ENCODE data around the gene JAM3.

The JAM3 gene

GRCh38 chr11:134039726-134040385 is 29.0 kb upstream of the JAM3 start:
- DNase-seq (ENCODE audit: low spot score) = no peak

- DNase-seq (ENCODE audit: low spot score) = no peak
Observed at GRCh38 chr11:134040386-134041302, 28.2 kb upstream of the JAM3 start.

DNA sequence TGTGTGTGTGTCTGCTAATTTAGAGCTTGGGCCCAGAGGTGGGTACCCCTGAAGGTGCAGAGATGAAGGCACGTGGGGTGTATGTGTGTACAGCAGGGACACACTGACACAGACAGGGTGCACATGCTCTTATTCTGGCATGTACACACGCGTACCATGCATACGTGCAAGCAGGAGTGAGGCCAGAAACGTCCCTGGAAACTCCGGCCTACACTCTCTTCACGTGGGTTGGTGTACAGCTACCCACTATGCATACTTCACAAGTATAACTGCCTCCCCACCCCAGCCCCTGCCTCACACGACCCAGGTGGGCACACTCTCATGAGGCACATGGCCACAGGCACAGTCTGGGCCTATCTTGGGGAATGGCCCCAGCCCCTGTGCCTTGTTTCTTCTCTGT is 27.5 kb upstream of the JAM3 start:
- DNase-seq (ENCODE audit: low spot score) = no peak

GRCh38 chr11:134041791-134042696 is 26.8 kb upstream of the JAM3 start:
- no peak for DNase-seq (ENCODE audit: low spot score)

- no peak for DNase-seq (ENCODE audit: low spot score)
Observed at GRCh38 chr11:134043821-134044420, 25.0 kb upstream of the JAM3 start.

DNA sequence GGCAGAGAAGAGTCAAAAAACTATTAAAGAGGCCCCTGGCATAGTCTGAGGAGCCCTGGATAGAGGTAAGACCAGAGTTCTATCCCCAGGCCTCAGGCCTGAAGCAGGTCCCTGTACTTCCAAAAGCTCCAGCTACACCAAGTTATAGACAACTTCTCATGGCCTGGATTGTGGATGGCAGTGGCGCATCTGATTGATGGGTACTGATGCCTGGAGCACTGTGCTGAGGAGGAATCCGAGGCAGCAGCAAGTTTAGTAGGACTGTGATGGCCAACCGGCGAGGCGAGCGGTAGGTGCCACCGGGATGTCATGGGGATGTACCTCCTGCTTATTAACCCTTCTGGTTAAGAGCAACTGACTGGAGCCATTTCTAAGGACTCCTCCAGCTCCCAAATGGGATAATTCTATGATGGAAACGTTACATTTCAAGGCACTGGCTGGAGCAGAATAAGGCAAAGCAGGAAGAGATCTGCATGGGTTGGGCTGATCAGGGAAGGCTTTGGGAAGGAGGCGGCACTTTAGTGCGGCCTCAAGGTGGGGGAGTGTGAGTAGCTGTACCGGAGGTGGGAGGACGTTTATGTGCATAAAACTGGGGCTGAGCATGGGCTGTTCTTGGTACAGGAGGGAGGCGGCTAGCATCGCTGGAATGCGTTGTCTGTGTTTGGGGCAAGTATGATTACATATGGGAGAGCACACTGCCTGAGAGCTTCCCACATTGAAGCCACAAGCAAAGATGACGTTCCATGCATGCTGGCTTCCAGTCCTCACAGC is 24.2 kb upstream of the JAM3 start:
- DNase-seq (ENCODE audit: low spot score) = no peak

DNA sequence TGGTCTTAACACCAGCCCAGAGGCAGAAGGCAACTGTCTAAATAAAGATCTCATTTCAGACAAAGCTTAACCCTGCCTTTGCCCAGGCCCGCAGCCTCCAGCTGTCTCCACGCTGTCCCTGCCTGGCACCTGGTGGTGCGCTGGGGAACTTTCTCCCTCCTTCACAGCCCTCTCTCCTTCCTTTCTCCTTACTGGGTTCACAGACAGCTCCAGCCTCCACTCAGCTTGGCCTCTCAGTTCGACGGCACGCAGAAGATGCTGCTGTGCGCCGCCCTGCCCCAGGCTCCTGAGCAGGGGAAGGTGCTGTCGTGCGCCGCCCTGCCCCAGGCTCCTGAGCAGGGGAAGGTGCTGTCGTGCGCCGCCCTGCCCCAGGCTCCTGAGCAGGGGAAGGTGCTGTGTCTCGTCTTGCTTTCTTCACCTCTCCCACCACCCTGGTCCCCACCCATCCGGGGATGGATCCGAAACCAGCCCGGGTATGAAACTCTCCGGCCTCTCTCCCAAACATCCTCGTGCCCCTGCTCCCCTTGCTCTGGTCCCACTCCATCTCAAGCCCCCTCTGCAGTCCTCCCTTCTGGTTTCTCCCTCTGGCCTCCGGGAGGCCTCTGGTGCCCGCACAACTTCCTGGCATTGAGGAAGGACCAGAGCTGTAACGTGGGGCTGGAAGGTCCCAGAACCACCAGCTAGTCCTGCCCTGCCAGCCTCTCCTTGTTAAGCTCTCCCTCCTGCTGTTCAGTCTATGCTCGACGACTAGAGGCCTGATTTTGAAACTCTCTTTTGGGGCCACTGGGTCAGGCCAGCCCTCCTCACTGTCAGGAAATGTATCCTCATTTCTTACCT is 22.9 kb upstream of the JAM3 start:
- DNase-seq (ENCODE audit: low spot score) = no peak

GRCh38 chr11:134046681-134047449 is 22.0 kb upstream of the JAM3 start:
- no peak for DNase-seq (ENCODE audit: low spot score)

DNA sequence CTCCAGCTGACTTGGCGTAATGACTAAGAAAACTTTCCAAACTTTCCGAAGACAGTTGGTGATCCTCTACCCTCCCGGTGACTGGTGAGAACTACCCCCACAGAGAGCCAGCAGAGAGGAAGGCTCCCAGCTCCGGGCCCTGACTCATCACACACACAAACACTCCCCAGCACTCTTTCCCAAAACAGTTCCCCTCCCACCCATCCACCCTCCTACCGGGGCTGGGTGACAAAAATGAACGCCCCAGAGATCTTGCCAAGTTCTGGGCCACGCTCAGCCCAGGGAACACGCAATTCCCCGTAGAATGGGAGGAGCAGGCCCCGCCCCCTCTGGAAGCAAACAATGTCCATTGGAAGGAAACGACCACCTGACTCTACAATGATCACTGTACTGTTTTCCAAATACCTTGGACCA is 21.3 kb upstream of the JAM3 start:
- peak; percentile 90 for DNase-seq (ENCODE audit: low spot score)

DNA sequence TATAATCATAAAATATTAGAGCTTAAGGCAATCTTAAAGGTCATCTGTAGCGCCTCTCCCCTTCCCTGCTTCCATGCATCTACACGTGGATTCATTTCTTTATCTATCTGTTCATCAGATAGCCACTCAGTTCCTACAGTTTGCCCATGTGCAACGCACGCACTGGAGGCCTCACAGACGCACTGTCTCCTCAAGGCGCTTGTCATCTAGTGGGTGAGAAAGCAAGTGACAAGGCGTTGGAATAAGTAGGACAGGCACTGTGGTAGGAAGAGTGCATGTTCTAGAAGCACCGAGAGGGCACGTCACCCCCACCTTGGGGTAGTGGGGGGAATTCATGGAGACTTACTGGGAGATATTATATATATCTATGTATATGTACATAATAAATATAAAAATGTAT is 20.8 kb upstream of the JAM3 start:
- DNase-seq (ENCODE audit: low spot score) = no peak

DNA sequence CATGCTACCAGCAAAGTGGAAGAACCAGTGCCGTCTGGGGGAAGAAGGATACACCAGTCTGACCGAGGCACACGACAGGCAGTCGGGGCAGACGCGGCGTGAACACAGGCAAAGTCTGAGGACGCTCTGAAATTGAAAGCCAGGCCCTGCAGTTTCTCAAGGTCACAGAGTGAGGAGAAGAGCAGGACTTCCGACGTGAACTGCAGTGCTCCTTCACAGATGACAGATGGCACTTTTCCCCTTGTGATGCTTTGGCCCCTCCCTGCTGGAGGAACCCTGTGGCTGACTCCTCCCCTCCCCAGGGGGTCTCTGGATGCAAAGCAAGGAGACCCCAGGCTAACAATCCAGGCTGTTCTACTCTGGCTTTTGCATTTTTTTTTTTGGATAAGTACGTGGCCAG is 19.6 kb upstream of the JAM3 start:
- DNase-seq (ENCODE audit: low spot score) = no peak

- peak; percentile 93 for DNase-seq (ENCODE audit: low spot score)
Observed at GRCh38 chr11:134050541-134051383, 18.1 kb upstream of the JAM3 start.

DNA sequence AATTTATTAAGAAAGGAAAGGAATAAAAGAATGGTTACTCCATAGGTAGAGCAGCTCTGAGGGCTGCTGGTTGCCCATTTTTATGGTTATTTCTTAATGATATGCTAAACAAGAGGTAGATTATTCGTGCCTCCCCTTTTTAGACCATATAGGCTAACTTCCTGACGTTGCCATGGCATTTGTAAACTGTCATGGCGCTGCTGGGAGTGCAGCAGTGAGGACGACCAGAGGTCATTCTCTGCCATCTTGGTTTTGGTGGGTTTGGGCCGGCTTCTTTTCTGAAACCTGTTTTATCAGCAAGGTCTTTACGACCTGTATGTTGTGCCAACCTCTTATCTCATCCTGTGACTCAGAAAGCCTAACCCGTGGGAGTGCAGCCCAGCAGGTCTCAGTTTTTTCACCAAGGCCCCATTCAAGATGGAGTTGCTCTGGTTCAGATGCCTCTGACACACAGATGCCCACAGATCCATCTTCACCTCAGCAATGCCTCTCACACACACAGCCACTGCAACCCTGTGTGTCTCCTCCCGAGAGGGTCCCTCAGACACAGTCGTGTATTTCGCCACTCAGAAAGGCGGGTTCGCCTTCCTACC is 16.4 kb upstream of the JAM3 start:
- DNase-seq (ENCODE audit: low spot score) = no peak

DNA sequence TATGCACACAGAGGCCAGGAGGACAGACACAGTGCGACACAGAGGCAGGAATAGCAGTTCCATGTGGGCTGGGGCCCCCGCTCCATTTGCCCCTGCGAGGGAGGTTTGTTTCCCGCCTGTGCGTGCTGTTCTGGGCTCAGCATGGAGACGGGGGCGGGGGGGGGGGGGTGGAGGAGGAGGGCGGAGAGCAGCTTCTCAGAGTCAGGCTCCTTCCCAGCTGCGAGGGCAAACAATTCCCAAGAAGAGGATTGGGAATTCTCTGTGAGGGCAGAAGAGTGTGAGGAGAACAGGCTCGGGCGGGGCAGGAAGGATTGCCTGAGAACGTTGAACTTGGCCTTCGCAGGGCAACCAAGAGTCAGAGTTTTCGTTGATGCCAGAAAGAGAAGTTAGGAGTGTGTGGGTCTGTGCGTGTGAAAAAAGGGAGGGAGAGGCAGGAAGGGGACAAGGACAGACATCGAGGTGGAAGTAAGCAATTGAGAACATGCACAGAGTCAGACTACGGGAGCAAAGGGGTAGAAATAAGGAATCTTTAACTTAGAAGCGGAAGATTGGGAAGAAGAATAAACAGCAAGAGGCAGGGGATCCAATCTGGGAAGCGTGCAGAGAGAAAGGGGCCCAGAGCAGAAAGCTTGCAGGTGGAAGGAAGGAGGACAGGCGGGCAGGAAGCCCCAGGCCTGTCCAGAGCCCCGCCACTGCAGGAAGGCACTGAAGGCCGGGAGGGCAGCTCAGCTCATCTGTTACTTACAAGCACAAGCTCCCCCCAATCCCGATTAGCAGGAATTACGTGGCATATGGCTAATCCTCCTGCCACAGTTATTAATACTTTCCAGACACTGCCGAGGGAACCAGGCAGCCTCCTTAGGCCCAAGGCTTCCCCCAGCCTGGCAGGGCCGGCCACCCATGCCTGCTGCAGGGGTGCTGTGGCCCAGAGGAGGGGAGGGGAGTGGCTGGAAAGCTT is 15.6 kb upstream of the JAM3 start:
- peak; percentile 28 for DNase-seq (ENCODE audit: low spot score)

GRCh38 chr11:134055029-134055428 is 13.8 kb upstream of the JAM3 start:
- DNase-seq (ENCODE audit: low spot score) = no peak

- DNase-seq (ENCODE audit: low spot score) = no peak
Observed at GRCh38 chr11:134060316-134060715, 8.6 kb upstream of the JAM3 start.
